NCI-H2107 treated with DMSO at 0.1 percent for 48 hours (cell line): Measurements from ENCODE around the gene SRP19.
"Not testable (repeated sequence)": the region's sequence is repeated elsewhere in the genome, so short reads cannot be mapped to it uniquely, and the experiment has no call there.

Experiments used
- DNase-seq: peaks from one replicate; lab custom pipeline; 2025; ENCODE audit not compliant: unreplicated experiment; lab: John Stamatoyannopoulos, UW

SRP19 gene

DNA sequence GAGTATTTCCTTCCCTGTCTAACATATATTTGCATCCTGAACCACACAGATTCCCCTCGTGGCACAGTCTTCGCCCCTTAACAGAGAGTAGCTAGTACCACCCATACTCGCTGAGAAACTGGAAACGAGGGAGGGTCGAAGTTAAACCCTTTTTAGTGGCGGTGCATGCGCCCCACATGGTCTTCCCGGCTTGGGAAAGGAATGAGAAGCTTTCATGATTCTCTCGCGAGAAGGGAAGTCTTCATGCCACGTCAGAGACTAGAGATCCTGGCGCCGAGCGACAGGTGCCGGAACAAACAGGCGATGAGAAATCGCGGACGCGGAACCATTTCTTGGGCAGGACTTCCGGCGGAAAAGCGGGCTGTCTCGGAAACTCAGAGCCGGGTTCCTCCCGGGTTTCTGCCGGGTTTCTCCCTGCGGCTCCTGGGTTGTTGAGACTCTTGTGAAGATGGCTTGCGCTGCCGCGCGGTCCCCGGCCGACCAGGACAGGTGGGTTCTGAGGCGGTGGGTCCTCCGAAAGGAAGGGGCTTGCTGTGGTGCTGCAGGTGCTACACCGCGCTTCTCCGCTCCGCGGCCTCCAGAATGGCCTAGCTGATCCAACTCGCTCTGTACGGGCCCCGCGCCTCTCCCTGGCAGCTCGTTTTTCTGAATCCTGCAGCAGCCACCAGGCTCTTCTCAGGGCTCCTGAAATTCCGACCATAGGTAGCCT lies at the start of gene SRP19:
Gene SRP19, plus strand, starts transcription at position 359 of the 709 bp plus-strand sequence. Its CDS starts 90 bp downstream, at position 449.
- peak; percentile 69 for DNase-seq

DNA sequence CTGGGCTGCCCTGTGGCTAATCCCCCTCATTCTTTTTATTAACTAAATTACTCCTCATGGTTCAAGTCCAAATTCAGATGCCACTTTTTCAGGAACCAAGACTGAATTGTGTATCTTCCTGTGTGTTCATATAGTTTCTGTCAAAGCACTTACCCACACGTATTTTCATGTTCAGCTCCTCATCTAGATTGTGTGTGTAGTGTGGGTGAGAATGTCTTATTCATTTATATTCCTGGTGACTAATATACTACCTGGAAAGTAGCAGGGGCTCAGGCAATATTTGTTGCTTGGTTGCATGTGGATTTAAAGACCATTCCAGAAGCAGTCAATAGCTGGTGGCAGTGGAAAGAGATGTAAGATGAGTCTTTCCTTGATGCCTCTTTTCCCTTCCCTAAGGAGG lies 48.5 kb upstream of the SRP19 start:
- no peak for DNase-seq

DNA sequence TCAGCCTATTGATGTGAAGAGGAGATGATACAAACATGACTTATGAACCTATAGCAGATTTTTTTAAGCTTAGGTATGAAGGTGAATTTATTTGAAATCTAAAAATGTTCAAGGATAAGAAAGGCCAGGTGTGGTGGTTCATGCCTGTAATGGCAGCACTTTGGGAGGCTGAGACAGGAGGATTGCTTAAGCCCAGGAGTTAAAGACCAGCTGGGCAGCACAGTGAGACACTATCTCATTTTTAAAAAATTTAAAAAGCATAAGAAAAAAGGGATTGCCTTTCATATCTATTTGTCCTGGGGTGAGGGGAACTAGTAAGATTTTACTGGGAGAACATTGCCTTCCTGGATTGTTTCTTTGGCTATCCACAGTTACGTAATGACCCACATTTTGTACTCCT lies 40.8 kb upstream of the SRP19 start:
- DNase-seq = no peak

DNA sequence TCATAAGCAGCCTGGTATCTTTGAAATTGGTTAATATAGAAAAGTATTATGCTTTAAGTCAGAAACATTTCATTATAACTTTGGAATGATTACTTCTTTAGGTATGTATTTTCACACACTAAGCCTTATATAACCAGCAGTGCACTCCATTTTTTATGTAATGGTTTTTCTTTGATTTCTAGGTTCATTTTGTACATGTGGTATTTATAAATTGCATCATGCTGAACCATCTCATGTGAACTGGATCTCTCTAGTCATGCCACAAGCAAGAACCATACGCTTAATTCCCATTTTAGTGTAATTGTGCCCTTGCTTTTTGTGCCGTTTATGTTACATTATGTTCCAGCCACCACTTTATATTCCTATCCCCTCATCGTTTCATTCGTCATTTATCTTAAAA lies 38.6 kb upstream of the SRP19 start:
- DNase-seq = no peak

DNA sequence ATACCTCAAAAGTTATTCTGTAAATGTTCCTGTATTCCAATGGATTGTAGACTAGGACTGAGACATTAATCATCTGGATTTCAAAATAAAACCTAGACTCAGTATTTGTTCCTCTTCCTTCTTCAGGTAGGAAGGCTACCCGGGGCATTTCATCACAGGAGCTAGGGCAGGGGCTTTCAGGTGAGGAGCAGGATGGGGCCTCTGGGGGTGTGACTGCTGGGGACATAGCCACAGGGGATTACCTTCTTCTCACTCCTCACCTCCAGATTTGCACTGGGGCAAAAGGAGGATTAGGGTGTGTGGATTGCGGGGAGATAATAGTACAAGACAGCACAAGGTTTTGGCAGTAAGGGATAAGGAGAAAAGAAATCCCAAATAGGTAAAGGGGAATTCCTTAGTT lies 37.9 kb upstream of the SRP19 start:
- DNase-seq = no peak

DNA sequence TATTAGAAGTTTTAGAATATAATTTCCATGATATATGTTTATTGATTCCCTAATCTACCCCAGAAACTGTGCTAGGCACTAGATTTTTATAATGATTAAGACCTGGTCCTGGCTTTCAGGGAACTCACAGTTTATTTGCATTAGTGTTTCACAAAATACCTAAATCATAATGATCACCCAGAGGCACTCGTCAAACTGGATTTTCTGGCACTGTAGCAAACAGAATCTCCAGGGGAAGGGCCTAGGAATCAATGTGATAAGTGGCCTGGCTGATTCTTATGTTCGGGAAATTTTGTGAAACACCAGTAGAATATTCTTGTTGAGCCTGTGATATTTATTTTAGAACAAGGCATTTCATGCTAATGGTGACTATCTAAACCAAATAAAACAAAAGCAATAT lies 37.4 kb upstream of the SRP19 start:
- no peak for DNase-seq

DNA sequence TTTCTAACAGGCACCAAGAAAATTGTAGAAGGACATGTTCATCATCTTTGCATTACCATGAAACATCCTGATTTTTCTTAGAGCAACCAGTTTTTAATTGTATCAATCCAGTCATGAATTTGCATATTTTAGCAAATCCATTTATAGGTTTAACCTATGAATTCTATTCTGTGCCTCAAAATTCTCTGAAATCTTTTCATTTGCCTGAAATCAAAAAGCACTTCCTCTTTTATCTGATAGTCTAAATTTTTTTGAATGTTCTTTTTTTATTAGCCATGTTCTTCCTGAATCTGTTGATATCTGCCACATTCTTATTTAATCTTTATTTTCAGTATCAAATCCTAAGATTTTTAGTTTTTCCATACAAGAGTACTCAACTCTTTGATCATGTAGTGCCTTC lies 36.9 kb upstream of the SRP19 start:
- no peak for DNase-seq

DNA sequence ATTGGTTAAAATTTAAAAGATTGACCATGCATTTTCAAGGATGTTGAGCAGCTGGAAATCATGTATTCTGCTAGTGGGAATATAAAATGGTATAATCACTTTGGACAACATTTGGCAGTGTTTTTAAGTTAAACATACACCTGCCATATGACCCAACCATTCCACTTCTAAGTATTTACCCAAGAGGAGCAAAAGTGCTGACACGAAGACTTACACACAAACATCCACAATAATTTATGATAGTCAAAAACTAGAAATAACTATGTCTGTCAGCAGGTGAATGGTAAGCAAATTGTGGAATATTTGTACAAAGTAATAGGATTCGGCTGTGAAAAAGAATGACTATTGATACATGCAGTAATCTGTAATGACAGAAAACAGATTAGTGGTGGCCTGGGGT lies 30.7 kb upstream of the SRP19 start:
- no peak for DNase-seq

DNA sequence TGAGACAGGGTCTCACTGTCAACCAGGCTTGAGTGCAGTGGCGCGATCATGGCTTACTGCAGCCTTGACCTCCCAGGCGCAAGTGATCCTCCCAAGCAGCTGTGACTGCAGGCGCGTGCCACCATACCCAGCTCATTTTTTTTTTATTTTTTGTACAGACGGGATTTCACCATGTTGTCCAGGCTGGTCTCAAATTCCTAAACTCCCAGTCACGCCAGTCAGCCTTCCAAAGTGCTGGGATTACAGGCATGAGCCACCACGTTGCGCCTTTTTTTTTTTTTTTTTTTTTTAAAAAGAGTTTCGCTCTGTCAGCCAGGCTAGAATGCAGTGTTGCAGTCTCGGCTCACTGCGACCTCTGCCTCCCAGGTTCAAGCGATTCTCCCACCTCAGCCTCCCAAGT lies 27.1 kb upstream of the SRP19 start:
- DNase-seq = no peak

DNA sequence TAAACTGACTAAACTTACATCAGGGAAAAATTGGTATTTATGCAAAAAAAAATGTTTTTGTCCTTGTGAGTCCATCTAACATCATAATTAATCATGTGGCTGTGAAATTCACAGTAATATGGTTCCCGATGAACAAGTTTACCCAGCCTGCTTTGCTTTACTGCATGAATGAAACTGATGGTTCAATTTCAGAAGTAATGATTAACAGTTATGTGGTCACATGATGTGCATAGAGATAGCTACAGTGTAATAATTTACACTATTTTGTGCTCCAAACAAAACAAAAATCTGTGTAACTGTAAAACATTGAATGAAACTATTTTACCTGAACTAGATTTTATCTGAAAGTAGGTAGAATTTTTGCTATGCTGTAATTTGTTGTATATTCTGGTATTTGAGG lies 16.6 kb upstream of the SRP19 start:
- no peak for DNase-seq

DNA sequence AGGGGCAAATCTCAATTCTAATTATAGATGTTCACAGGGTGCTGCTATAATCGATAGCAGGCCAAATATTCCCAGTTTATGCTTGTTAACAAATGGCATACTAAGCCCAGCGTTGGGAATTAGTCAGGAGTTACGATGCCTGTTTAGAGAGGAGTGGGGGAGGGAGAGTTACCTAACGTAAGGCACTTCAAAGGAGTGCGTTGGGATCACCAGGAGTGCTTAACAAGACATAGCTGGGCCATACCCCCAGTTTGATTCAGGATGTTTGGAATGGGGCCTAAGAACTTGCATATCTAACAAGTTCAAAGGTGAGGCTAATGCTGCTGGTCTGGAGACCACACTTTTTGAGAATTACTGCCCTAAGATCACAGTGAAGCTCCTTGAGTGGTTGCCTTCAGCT lies 14.5 kb upstream of the SRP19 start:
- no peak for DNase-seq

DNA sequence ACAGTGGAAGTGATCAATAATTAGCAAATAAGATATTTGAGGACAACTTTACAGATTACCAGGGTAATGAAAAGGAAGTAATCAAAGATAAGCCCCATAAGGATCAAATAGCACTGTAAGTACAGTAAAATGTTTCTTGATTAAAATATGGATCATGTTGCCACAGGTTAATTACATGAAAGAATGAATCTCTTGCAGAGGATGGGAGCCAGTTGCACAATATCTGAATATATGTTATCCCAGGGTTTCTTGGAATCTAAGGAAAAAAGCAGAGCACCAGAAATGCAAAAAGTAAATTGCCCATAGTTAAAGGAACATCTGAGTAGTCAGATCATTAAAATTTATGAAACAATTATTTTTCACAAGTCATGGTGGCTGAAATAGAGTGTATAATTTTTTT lies 13.8 kb upstream of the SRP19 start:
- DNase-seq = no peak

DNA sequence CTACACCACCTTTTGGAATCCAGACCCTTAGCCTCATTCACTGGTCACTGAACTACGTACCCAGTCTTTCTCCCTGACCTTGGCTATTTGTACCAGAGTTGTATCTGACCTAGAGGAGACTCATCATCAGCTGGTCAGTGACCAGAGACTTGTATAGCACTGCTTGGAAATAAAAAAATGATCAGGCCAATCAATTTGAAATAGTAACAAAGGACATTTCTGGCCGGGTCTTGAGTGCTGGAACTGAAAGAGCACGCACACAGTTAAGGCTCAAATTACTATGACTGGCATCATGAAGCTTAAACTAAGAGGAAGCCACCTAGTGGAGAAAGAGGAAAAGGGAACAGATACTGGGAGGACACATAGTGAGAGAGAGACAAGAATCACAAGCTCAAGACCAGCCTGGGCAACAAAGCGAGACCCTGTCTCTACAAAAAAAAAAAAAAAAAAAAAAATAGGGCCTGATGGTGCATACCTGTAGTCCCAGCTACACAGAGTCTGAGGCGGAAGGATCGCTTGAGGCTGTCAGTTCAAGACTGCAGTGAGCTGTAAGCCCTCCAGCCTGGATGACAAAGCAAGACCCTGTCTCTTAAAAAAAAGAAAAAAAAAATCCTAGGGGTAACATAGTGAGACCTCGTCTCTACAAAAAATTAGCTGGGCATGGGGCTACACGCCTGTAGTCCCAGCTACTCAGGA lies 12.8 kb upstream of the SRP19 start:
- DNase-seq = peak; percentile 74

DNA sequence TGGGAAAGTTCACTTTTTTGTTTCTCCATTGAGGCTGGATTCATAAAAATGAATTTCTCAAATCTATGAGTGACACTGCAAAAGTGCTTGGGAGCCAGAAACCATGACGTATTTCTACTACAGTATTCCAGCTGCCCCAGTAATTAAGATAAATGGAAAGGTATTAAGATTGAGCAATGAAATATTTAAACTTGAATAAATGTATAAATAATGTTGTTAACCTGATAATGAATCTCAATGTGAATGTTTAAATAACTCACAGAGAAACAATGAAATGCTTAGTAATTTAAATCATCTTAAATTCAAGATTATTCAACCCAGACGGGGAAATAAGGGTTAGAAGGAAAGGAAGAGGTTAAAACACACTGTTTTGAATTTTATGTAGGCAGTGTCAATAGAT lies 11.2 kb upstream of the SRP19 start:
- no peak for DNase-seq

DNA sequence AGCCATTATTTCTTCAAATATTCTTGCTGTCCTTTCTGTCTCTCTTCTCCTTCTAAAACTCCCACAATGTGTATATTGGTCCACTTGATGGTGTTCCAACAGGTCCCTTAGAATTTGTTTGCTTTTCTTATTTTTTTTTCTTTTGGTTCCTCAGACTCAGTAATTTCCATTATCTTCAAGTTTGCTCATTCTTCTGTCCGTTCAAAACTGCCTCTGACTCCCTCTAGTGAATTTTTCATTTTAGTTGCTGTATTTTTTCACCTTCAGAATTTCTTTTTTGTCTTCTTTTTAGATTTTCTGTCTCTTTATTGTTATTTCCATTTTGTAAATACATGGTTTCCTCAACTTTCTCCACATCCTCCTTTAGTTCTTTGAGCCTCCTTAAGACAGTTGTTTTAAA lies 6.4 kb upstream of the SRP19 start:
- DNase-seq = no peak

DNA sequence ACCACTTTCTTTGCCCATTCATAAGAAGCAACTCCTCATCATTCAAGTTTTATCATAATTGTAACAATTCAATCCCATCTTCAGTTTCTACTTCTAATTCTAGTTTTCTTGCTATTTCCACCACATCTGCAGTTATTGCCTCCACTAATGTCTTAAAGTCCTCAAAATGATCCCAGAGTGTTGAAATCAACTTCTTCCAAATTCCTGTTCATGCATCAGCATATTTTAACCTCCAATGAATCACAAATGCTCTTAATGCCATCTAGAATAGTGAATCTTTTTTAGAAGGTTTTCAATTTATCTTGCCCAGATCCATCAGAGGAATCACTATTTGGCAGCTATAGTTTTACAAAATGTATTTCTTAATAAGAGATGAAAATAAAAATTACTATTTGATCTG lies 3.2 kb upstream of the SRP19 start:
- no peak for DNase-seq

DNA sequence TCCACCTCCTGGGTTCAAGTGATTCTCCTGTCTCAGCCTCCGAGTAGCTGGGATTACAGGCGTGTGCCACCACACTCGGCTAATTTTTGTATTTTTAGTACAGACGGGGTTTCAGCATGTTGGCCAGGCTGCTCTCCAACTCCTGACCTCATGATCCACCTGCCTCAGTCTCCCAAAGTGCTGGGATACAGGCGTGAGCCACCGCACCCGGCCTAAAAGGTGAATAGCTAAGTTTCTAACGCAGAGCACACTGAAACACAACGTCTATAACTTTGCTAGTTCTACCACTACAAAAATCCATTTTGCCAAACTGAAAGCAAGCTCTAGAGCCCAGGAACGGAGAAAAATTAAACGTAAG lies 537 bp upstream of the SRP19 start:
- DNase-seq = not testable (repeated sequence)

DNA sequence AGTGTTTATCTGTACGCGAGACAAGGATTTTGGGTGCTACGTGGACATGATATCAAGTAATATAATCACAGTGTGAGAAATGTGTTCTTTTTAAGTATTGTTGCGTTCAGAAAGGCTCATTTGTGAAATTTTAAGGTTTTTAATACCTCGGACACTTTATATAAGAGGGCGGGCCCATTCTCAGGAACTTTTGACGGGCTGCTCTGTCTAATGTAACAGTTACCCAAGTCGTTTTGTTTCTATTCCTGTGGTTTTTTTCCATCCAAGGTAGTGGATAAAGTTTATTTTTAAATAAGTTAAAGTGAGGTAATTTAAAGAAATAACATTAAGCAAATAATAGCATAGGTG lies 525 bp downstream of the SRP19 start:
- no peak for DNase-seq

DNA sequence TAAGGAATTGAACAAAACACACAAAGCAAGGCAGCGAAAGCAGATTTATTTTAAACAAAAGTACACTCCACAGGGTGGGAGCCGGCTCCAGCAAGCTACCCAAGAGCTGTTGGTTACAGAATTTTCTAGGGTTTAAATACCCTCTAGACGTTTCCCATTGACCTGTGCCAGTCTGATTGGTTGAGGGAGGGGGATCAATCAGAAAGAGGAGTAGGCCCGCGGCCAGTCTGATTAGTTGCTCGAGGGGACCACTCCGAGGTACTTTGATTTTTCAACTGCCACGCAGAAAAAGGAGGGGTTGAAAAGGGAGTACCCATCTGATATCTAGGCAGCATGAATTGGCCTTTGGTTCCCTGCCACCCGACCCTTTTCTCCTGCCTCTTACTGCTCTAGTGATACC lies 998 bp downstream of the SRP19 start:
- DNase-seq = no peak

DNA sequence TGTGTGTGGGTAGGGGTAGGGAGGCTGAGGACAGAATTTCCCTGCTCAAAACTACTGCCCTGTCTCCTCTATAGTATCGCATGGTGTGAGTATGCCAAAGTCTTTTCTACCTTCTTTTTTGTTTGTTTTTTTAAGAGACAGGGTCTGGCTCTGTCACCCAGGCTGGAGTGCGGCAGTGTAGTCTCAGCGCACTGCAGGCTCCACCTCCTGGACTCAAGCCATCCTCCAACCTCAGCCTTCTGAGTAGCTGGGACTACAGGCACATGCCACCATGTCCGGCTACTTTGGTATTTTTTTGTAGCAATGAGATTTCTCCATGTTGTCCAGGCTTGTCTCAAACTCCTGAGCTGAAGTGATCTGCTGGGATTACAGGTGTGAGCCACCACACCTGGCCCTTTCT lies 2.5 kb downstream of the SRP19 start:
- no peak for DNase-seq

DNA sequence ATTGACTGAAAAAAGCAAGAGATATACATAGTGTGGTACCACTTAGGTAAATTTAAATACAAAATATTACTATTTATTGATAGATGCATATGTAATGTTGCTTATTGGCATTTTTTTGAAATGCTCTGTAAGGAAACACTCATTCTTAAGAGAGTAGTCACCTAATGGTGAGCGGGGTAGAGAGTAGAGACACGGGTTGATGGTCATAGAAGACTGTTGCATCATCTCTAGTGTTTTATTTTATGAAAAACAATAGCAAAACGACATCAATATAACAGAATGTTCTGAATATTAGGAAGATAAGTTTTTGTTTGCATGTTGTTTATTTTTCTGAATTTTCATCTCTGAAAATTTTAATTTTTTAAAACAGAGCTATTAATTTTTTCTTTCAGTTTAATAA lies 4.0 kb downstream of the SRP19 start:
- DNase-seq = no peak

DNA sequence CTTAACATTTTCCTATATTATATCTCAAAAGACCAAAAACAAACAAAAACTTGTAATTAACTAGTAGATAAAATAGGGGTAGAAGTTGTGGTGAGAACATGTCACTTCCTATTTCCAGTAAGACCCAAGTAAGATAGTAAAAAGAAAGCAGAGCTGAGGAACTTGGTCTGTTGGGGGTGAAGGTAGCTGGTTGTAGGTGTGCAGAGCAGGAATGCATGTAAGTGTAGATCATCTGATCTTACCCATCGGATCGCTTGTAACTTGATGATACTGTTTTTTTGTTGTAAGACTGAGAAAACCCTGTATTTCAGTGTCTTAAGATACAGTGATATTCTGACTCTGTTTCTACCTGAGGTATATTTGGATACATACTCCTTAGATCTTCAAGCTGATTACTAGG lies 5.7 kb downstream of the SRP19 start:
- DNase-seq = no peak

DNA sequence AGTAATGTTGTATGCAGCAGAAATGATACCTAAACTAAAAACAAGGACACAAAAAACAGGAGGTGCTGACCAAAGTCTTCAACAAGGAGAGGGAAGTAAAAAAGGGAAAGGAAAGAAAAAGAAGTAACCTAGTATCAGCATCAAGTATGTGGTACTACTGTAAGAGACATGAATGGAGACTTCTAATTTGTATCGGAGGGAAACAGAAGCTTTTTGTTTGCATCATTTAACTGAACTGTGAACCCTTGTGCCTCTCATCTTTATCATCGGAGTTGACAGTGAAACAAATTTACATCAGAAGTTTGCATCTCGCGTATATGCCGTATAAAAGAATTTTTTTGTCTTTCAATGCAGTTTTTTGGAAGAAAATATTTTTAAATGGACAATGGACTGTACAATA lies 6.3 kb downstream of the SRP19 start:
- DNase-seq = no peak
